K562 (cell line): Measurements from ENCODE around the gene HNRNPM. TPM values are rescaled to one million over a fixed set of nuclear protein-coding genes. Genes with fewer than 3 reads are reported as not detected.

Source experiments
- ATAC-seq: fragments of 200-7000 bp; cut with Tn5 transposase; 3 replicates; pipeline ENCODE4 v1.9.1; 2020; ENCODE audit warnings: moderate library complexity
- BruUV-seq: library from RNA; stranded (reverse); fragments of 400-500 nt; replicated peaks from 2 replicates; lab custom pipeline; 2021; lab: Mats Ljungman, UMichigan
- CTCF ChIA-PET: fragments of 300-600 bp; formaldehyde crosslinking; extraction: SDS; loops from one replicate; lab custom pipeline; 2021; ENCODE audit warnings: low intra/inter-chr PET ratio; lab: Yijun Ruan, JAX
- POLR2A ChIA-PET: fragments of 300-600, 350-650 bp; sonication (Branson Sonifier 250); formaldehyde crosslinking; extraction: SDS; loops from one replicate; lab custom pipeline; 2021; ENCODE audit warnings: antibody characterized with exemption, inconsistent platforms; lab: Yijun Ruan, JAX
- DNase-seq, 4 experiments: peaks; one replicate each; pipeline versions ENCODE4 v3.0.0 to v3.0.0-alpha.2; 2011 to 2018; ENCODE audit warnings: low spot score in 3 of 4, mixed read lengths in 3 of 4; ENCODE audit errors: extremely low read depth in 1 of 4
- FAIRE-seq: peaks from 2 replicates; lab custom pipeline; 2011; peaks lifted over from hg19 to GRCh38; lab: Jason Lieb, UNC
- H2AFZ ChIP-seq: 2 replicates; pipeline ENCODE4 v1.6.0; 2011; ENCODE audit warnings: low read depth, low read length, control low read depth, inconsistent platforms
- H3K27ac ChIP-seq: fragments of 200-600 bp; 3 replicates; pipeline ENCODE4 v1.8.0; 2011; ENCODE audit warnings: low read depth, mild to moderate bottlenecking, control low read depth, inconsistent platforms, low read length, moderate library complexity, mixed read lengths; ENCODE audit errors: extremely low read depth
- H3K27me3 ChIP-seq, 2 experiments: fragments of 300-600 bp in 1 of 2; 2 replicates in 1 of 2; 3 replicates in 1 of 2; pipeline versions ENCODE4 v1.6.0 to v1.8.0; 2011; ENCODE audit warnings: inconsistent platforms in 2 of 2, low read length in 2 of 2, mild to moderate bottlenecking in 1 of 2, mixed read lengths in 1 of 2, moderate library complexity in 1 of 2; ENCODE audit not compliant: control insufficient read depth in 2 of 2, insufficient read depth in 2 of 2
- H3K36me3 ChIP-seq: fragments of 300-600 bp; 3 replicates; pipeline ENCODE4 v1.8.0; 2011; ENCODE audit warnings: mild to moderate bottlenecking, low read length, inconsistent platforms; ENCODE audit not compliant: control insufficient read depth, insufficient read depth
- H3K4me1 ChIP-seq, 2 experiments: fragments of 200-600 bp in 1 of 2; replicated peaks in 1 of 2; 2 replicates in 1 of 2; 3 replicates in 1 of 2; pipeline versions ENCODE4 v1.5.1 to v1.8.0; 2011; ENCODE audit warnings: inconsistent platforms in 2 of 2, low read length in 2 of 2, mild to moderate bottlenecking in 1 of 2, mixed read lengths in 1 of 2, moderate library complexity in 1 of 2; ENCODE audit not compliant: control insufficient read depth in 2 of 2, insufficient read depth in 2 of 2
- H3K4me2 ChIP-seq: 2 replicates; pipeline ENCODE4 v1.6.1; 2011; ENCODE audit warnings: low read length, control low read depth, inconsistent platforms, mixed read lengths; ENCODE audit not compliant: insufficient read depth
- H3K4me3 ChIP-seq: fragments of 200-600 bp; sonication (generic), shearing (Covaris generic); 2 replicates; pipeline ENCODE4 v1.5.1; 2016; ENCODE audit warnings: control low read depth, inconsistent platforms
- H3K79me2 ChIP-seq: fragments of 200-600 bp; 3 replicates; pipeline ENCODE4 v1.8.0; 2011; ENCODE audit warnings: low read length, inconsistent platforms; ENCODE audit not compliant: control insufficient read depth, insufficient read depth
- H3K9ac ChIP-seq, 2 experiments: 2 replicates each; pipeline versions ENCODE4 v1.6.0 to v1.6.1; 2011; ENCODE audit warnings: low read depth in 2 of 2, low read length in 2 of 2, control low read depth in 1 of 2, inconsistent platforms in 1 of 2, mild to moderate bottlenecking in 1 of 2, mixed read lengths in 1 of 2; ENCODE audit not compliant: insufficient read depth in 1 of 2
- H3K9me1 ChIP-seq: one replicate; pipeline ENCODE4 v1.6.0; 2011; ENCODE audit warnings: inconsistent platforms, mild to moderate bottlenecking, low read length, moderate library complexity; ENCODE audit not compliant: control insufficient read depth, insufficient read depth
- H3K9me3 ChIP-seq: replicated peaks from 2 replicates; pipeline ENCODE4 v1.5.1; 2011; ENCODE audit warnings: low read depth, low read length, inconsistent platforms; ENCODE audit not compliant: control insufficient read depth, insufficient read depth
- H4K20me1 ChIP-seq: replicated peaks from 2 replicates; pipeline ENCODE4 v1.6.1; 2011; ENCODE audit warnings: low read length, inconsistent platforms, mixed read lengths; ENCODE audit not compliant: control insufficient read depth, insufficient read depth
- ATF7 ChIP-seq: fragments of 450-650 bp; IDR thresholded peaks from 2 replicates; pipeline ENCODE4 v1.7.1; 2014; ENCODE audit warnings: mild to moderate bottlenecking, moderate library complexity
- JUND ChIP-seq, 2 experiments: IDR thresholded peaks; 2 replicates in 1 of 2; 3 replicates in 1 of 2; pipeline ENCODE4 v1.6.1; 2011; ENCODE audit warnings: borderline replicate concordance in 2 of 2, low read depth in 2 of 2, low read length in 2 of 2, improper control_type of control experiment in 1 of 2, missing biosample characterization in 1 of 2, missing genetic modification characterization in 1 of 2, missing genetic modification reagents in 1 of 2
- NFIX ChIP-seq: fragments of 250-450 bp; sonication (Bioruptor Pico); IDR thresholded peaks from 2 replicates; pipeline ENCODE4 v1.4.0; 2020; ENCODE audit warnings: low read depth, mild to moderate bottlenecking, moderate library complexity
- NRF1 ChIP-seq, 2 experiments: fragments of 450-650 bp; IDR thresholded peaks in 1 of 2; conservative IDR thresholded peaks in 1 of 2; 2 replicates each; pipeline ENCODE4 v1.6.1; 2014; ENCODE audit warnings: mild to moderate bottlenecking in 2 of 2
- TAF1 ChIP-seq: IDR thresholded peaks from 2 replicates; pipeline ENCODE4 v1.6.1; 2011; ENCODE audit warnings: mild to moderate bottlenecking, low read length, moderate library complexity; ENCODE audit not compliant: insufficient read depth, control insufficient read depth, severe bottlenecking; ENCODE audit errors: extremely low read depth
- TARDBP ChIP-seq: fragments of 450-650 bp; IDR thresholded peaks from 2 replicates; pipeline ENCODE4 v1.6.1; 2016
- ZKSCAN3 ChIP-seq: fragments of 250-450 bp; sonication (Bioruptor Pico); IDR thresholded peaks from 2 replicates; pipeline ENCODE4 v1.4.0; 2020
- ZNF143 ChIP-seq: sonication (generic); formaldehyde crosslinking; IDR thresholded peaks from 2 replicates; pipeline ENCODE4 v1.9.0; 2022; ENCODE audit warnings: mild to moderate bottlenecking, missing genetic modification reagents
- WGBS: fragments of 100-300 bp; shearing (Covaris generic); methylation state at CpG from one replicate; pipeline ENCODE4 v1.1.6; 2016; ENCODE audit warnings: low coverage, mixed read lengths; ENCODE audit not compliant: insufficient coverage; ENCODE audit errors: missing lambda C conversion rate; 5-methylcytosine and 5-hydroxymethylcytosine counted together
- in situ Hi-C: fragments of 300-500 bp; cut with MboI; formaldehyde crosslinking; loops from 4 replicates; pipeline ENCODE4 v1.15.0; 2018; ENCODE audit warnings: inconsistent platforms, mixed read lengths
- intact Hi-C: fragments of 100-400 bp; cut with micrococcal nuclease; formaldehyde crosslinking; loops from 2 replicates; pipeline ENCODE4 v1.14.2; 2022
- polyA plus RNA-seq, 8 experiments: library from polyadenylated mRNA; depleted of rRNA in 4 of 8; stranded (reverse) in 5 of 8; unstranded in 3 of 8; fragments of >200 nt; fragmentation: Nextera tagmentation in 2 of 8; fragmentation: Illumina TruSeq in 1 of 8; extraction: Ambion mirVana in 2 of 8; extraction: Trizol in 1 of 8; gene quantifications; 2 replicates each; pipeline versions ENCODE4 v1.2.1 to v1.2.3, GENCODE V29; 2011 to 2014; ENCODE audit warnings: inconsistent platforms in 1 of 8, missing spikeins in 1 of 8
- total RNA-seq, 7 experiments: library from RNA; depleted of rRNA in 6 of 7; stranded (reverse); fragments of >200 nt in 6 of 7; fragmentation: Illumina TruSeq in 2 of 7; extraction: Trizol in 2 of 7; gene quantifications; 2 replicates each; pipeline versions ENCODE4 v1.2.1 to v1.2.3, GENCODE V29; 2011 to 2021; ENCODE audit warnings: low replicate concordance in 1 of 7
- TF ChIP-seq, protein P1 (sequence below): sonication (generic); formaldehyde crosslinking; IDR thresholded peaks from 2 replicates; pipeline ENCODE4 v1.8.0; 2022; ENCODE audit warnings: missing genetic modification reagents, mild to moderate bottlenecking, borderline replicate concordance
- TF ChIP-seq, protein P2 (sequence below): IDR thresholded peaks from 2 replicates; pipeline ENCODE4 v1.6.1; 2011; ENCODE audit not compliant: insufficient read length; ENCODE audit errors: extremely low read depth

Gene HNRNPM
- total and polyA plus RNA-seq, 9 of the 15 experiments (the other 6 are each of a cell fraction or from before 2014, with no cell fraction given) = 11.1 to 340 (median 195) TPM

DNA sequence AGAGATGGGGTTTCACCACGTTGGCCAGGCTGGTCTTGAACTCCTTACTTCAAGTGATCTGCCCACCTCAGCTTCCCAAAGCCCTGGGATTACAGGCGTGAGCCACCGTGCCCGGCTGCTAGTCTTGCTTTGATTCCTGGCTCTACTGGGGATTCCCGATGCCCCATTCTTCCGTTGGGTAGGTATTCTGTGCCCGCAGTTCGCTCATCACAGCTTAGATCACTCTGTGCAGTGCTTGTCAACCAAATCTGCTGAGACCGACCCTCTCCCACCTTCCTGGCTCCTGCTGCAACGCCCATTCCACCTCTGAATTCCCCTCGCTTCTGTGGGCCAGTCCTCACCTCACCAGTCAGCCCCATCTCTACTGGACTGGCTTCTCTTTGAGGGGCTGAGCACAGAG, 73.8 kb downstream of the HNRNPM start:
- CTCF ChIA-PET = no interaction called here
- no peak overlapping the region for H3K4me3 ChIP-seq
- no peak overlapping the region for H2AFZ ChIP-seq
- H3K9ac ChIP-seq = peak overlapping the region in 1 of 2 experiments; percentile 64; a peak in 1 of 4 replicates
- DNase-seq (no peak), FAIRE-seq (no peak), ATAC-seq (no peak)
- POLR2A ChIA-PET = interaction anchor here (1.8 kb wide), 1 partner anchor 19 kb away, joined by 5 read pairs; no protein-coding TSS in a partner anchor
- no peak overlapping the region for H3K27ac ChIP-seq
- no TSS peak for BruUV-seq
- H3K9me1 ChIP-seq = no peaks in the 10 kb centered on the region
- H3K4me1 ChIP-seq = peaks cover 15 to 28% of the 10 kb centered on the region in 2 experiments
- no peaks in the 10 kb centered on the region for H4K20me1 ChIP-seq
- intact Hi-C loops = no loop called here
- H3K36me3 ChIP-seq = no peaks in the 10 kb centered on the region
- no peaks in the 10 kb centered on the region for H3K27me3 ChIP-seq
- H3K79me2 ChIP-seq = no peaks in the 10 kb centered on the region
- no peaks in the 10 kb centered on the region for H3K9me3 ChIP-seq
- no peak overlapping the region for H3K4me2 ChIP-seq
- in situ Hi-C loops = no loop called here
- no peak for TF ChIP-seq JUND (IDR thresholded peaks at IDR 0.05; ENCODE audit: borderline replicate concordance, low read depth, low read length)
- no peak for TF ChIP-seq JUND (tag; IDR thresholded peaks at IDR 0.05; ENCODE audit: borderline replicate concordance, low read depth, low read length)
- TF ChIP-seq NRF1 (conservative IDR thresholded peaks at IDR 0.05 in 1 of 2, IDR thresholded peaks at IDR 0.05 in 1 of 2) = no peak
- no peak for TF ChIP-seq ATF7
- TF ChIP-seq, protein P1, sequence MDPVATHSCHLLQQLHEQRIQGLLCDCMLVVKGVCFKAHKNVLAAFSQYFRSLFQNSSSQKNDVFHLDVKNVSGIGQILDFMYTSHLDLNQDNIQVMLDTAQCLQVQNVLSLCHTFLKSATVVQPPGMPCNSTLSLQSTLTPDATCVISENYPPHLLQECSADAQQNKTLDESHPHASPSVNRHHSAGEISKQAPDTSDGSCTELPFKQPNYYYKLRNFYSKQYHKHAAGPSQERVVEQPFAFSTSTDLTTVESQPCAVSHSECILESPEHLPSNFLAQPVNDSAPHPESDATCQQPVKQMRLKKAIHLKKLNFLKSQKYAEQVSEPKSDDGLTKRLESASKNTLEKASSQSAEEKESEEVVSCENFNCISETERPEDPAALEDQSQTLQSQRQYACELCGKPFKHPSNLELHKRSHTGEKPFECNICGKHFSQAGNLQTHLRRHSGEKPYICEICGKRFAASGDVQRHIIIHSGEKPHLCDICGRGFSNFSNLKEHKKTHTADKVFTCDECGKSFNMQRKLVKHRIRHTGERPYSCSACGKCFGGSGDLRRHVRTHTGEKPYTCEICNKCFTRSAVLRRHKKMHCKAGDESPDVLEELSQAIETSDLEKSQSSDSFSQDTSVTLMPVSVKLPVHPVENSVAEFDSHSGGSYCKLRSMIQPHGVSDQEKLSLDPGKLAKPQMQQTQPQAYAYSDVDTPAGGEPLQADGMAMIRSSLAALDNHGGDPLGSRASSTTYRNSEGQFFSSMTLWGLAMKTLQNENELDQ (CRISPR knock-in tag) = no peak
- no peak for TF ChIP-seq TAF1
- no peak for TF ChIP-seq TARDBP
- no peak for TF ChIP-seq ZKSCAN3 (CRISPR knock-in tag)
- TF ChIP-seq NFIX (CRISPR knock-in tag) = no peak
- TF ChIP-seq ZNF143 (CRISPR knock-in tag) = no peak
- TF ChIP-seq, protein P2, sequence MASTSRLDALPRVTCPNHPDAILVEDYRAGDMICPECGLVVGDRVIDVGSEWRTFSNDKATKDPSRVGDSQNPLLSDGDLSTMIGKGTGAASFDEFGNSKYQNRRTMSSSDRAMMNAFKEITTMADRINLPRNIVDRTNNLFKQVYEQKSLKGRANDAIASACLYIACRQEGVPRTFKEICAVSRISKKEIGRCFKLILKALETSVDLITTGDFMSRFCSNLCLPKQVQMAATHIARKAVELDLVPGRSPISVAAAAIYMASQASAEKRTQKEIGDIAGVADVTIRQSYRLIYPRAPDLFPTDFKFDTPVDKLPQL = no peak
- WGBS = 37% methylated on average over 11 of the region's 11 CpGs
